SH-SY5Y (cell line): ENCODE measurements around the gene CDKN2A.

Experiments
- GATA2 ChIP-seq: IDR thresholded peaks from 2 replicates; pipeline ENCODE4 v1.6.1; 2011; ENCODE audit warnings: mild to moderate bottlenecking, low read depth, low read length
- GATA3 ChIP-seq: IDR thresholded peaks from 2 replicates; pipeline ENCODE4 v1.6.1; 2011; ENCODE audit warnings: low read depth, mild to moderate bottlenecking, low read length, moderate library complexity

GRCh38 chr9:21996858-21997257 lies 2.7 kb upstream of the CDKN2A start:
- TF ChIP-seq GATA2 (no peak), GATA3 (no peak)
